ENCODE data around the gene TPH1.

TPH1 gene

GRCh38 chr11:18046116-18046777 is at the start of gene TPH1:
Gene TPH1, minus strand, starts transcription at chr11:18046269. Its CDS starts 5,507 bp downstream, at chr11:18040762.
- no peak for DNase-seq

DNA sequence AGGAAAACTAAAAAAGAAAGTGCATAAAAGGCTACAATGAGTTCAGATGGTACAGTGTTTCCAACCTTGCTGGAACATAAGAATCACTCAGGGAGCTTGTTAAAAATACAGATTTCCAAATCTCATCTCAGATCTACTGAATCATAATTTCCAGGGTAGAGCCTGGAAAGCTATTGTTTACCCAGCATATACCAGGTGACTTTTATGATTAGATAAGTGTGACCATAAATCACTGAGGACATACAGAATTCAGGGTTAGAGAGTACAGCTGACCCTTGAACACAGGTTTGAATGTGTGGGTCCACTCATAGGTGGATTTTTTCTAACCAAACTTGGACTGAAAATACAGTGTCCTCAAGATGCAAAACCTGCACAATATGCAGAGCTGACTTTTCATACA is 47.9 kb upstream of the TPH1 start:
- DNase-seq, result no peak

DNA sequence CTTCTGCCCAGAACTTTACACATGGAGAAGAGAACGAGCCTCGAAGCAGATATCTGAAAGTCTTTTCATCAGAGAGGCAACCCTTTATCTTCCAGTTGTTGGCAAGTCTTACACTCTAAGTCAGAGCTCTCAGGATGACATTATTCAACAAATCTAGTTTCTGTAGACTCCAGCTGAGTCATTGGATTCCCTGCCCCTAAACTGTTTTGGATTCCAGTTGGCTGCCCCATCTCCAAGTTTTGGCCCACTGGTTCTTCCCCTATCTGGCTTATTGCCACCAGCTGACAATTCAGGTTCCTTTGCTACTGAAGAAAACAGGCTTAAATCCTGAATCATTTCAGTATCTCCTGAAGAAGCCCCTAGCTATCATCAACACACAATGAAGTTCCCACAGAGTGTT is 45.7 kb upstream of the TPH1 start:
- DNase-seq, result no peak

DNA sequence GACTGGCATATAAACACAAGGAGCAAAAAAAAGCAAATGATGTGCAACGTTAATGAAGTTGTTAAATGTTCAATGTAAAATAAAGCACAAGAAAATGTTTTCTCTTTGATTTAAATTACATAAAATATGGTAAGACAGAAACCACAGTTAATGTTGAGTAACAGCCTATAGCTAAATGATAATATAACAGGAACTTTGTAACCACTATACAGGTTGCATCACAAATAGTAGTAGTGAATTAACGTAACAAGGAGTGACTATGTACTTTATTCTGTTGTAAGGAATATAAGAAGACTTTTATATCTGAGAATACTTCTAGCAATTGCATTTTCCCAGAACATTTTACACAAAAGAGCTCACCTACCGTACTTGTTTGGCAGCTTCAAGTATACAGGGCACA is 42.9 kb upstream of the TPH1 start:
- peak; percentile 46 for DNase-seq

GRCh38 chr11:18088366-18088765 is 42.3 kb upstream of the TPH1 start:
- DNase-seq, result no peak

DNA sequence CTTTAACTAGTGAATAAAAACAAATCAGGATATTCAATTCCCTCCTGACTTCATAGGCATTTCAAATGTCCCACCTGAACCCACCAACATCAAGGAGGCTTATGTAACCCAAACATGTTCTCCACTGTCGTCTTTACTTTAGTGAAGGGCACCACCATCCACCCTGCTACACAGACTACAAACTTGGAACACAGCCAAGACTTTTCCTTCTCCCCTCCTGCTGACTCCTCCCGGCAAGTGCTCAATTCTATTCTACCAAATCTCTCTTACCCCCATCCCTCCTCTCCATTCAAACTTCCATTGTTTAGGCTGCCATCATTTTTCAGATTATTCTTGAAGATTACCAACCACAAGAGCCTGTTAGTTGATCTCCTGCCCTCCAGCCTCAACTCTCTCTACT is 35.5 kb upstream of the TPH1 start:
- DNase-seq, result no peak

- no peak for DNase-seq
These were observed 34.4 kb upstream of the TPH1 start for GRCh38 chr11:18080451-18080850.

DNA sequence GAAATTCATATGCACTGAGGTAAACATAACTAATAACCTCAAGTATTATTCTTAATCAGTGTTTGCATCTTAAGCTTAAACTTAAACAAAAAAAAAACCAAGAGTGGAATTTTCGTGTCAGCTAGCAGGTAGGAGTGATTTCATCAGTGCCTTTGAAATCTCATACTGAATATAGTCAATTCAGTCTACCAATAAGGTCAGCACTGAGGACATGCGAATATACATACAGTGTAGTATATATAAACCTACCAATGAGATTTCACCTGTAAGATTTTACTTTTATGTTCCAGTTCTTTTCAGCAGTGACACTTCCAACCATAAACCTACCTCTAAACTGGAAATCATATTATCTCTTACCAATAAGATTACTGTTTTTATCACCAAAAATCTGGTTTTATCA is 32.8 kb upstream of the TPH1 start:
- no peak for DNase-seq

- no peak for DNase-seq
These were observed 29.4 kb upstream of the TPH1 start for GRCh38 chr11:18075444-18075843.

DNA sequence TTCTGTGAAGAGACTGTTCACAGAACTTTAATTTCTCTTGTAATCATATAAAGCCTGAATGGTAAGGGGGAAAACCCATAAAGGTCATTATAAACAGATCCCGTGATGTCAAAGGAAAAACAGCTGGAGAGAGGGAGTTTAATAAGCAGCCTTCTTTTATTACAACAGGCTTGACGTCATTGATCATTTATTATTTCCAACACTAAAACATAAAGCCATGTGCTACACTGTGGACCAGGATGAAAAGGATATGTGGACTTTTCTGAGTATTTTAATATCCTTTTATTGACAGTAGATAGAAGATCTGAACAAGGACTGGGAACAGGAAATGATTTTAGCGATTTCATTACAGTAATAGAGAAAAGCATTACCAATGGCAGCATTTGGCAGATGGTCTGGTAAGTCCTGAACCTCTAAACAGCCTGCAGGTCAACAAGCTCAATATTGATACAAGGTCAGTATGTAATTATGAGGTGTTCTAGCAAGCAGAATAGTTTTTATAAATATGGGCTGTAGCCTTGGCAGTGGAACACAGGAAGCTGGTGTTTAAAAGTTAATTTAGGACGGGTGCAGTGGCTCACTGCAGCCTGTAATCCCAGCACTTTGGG is 25.1 kb upstream of the TPH1 start:
- DNase-seq, result no peak

DNA sequence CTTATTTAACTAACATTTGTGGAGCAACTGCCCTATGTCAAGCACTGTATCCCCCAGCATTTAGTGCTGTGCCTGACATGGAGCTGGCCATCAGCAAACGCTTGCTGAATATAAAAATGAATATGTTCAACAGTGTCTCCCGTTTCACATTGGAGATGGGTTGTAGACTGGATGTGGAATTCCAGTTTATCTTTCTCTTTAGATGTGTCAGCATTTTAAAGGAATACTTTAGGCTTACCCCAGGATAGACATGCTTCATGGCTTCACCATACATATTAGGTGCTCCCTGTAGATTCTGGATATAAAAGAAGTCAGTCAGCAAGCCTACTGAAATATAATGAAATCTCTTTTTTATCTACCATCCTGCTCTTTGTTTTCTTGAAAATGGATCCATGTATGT is 21.3 kb upstream of the TPH1 start:
- no peak for DNase-seq

DNA sequence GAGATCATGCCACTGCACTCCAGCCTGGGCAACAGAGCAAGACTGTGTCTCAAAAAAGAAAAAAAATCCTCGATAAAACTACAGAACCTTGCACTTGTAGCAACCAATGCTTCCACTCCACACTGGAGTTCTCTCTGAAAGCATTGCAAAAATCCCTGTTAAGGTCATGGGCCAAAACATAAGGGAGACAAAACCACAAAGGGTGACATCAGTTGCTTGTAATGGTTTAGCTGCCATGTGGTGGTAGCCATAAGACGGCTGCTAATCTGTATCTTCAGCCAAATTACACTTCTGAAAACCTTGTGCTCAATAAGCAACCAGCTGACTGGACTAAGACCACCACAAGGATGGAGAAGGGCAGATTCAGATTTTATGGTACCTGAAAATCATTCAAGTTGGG is 20.6 kb upstream of the TPH1 start:
- DNase-seq, result peak; percentile 48

DNA sequence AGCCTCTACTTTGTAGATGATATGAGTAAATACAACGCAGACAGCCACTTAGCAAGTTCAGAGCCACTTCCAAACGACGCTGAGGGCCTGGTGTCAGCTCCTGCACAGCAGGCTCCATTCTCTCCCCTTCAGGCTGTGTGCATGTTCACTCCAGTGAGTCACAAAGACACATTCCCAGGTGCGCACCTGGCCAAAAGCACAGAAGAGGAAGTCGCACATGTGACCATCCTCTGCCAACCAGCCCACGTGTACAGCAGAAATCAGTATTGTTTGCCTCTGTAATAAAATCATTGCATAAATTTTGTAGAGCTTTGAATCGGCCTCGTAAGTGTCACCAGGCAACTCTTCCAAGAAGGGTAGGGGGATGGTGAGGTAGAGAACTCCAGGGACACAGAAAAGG is 19.5 kb upstream of the TPH1 start:
- DNase-seq, result no peak

DNA sequence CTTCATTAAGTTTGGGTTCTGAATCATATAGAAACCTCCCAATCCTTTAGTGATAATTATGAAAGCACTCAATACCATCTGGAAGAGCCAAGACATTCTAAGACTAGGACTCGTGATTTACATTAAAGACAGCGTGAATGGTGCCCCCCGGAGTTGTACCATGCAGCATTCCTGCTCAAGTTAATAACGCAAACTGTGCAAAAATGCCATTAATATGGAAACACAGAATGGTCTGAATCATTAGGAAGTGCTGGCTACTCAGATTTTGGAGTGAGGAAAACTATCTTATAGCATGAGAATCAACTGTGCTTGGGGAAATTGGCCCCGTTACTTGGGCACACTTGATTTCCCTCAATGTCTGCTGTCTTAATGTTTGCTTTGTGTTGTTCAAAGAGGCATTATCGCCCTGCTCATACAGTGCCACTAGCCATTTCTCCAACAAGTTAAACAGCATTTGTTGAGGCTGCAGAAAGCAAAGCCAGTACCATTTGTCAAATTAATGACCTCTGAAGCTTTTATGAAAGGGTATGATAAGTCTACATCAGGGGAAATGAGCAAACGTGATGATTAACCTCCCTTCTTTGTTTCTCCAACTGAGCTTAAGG is 18.5 kb upstream of the TPH1 start:
- no peak for DNase-seq

- peak; percentile 4 for DNase-seq
These were observed 17.9 kb upstream of the TPH1 start for GRCh38 chr11:18063862-18064434.

DNA sequence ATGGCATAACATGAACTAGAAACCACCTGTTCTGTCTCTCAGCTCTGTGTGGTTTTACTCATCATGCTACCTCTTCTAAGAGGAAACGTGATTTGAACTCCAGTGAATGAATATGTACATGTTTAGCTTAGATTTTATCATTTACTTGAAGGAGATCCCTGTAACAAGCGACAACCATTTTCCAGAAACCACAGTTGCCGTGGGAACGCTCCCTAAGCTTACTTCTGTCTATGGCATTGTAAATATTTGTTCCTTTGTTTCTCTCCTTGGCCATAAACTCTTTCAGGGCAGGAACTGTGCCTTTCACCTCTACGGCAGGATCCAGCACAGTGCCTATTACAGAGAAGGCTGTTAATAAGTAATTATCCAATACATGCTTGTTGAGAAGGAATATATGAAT is 17.1 kb upstream of the TPH1 start:
- DNase-seq, result no peak

DNA sequence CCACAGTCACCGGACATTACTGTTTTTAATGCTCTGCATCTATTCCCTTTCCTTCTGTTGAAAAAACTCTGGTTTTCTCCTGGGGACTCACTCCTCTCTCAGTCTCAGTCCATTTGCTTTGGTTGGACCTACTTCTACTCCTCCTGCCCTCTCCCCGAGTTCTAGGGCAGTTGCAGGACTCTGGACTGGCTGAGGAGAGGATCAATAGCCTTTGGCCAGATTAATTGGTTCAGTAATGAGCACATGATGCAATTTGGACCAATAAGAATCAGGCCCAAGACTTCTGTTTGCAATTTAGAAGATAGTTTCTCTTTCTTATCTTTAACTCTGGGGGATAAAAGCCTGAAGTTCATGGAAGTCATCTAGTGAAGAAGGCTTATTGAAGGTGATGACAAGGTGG is 15.3 kb upstream of the TPH1 start:
- DNase-seq, result no peak

- DNase-seq, result no peak
These were observed 10.6 kb upstream of the TPH1 start for GRCh38 chr11:18056561-18057181.

- DNase-seq, result no peak
These were observed 8.5 kb upstream of the TPH1 start for GRCh38 chr11:18054511-18055103.

DNA sequence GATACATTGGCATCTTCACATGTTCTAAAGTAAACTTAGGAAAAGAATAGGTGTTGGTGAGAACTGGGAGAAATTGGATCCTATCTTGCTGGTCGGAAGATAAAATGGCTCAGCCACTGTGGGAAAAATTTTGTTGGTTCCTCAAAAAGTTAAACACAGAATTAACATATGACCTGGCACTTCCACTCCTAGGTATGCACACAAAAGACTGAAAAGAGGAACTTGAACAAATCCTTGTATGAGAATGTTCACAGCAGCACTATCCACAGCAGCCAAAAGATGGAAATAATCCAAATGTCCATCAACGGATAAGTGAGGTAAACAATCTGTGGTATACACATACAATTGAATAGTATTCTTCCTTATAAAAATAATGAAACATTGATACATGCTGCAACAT is 4.8 kb upstream of the TPH1 start:
- no peak for DNase-seq

DNA sequence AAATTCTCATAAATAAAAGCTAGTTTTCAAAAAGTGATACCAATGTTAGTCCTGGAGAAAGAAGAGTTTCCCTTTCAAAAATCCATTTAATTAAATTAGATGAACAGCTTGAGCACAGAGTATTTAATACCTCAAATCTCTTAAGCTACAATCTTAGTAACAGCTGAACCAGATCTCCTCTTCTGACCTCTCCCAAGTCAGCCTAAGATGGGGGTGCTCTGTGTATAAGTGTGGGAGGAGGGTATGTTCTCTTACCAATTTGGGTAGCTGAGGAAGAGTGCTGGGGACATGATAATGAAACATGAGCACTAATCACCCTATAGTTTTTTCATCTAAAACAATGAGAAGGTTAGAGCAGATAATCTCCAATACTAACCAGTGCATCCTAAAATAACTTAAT is 9.6 kb downstream of the TPH1 start:
- no peak for DNase-seq

DNA sequence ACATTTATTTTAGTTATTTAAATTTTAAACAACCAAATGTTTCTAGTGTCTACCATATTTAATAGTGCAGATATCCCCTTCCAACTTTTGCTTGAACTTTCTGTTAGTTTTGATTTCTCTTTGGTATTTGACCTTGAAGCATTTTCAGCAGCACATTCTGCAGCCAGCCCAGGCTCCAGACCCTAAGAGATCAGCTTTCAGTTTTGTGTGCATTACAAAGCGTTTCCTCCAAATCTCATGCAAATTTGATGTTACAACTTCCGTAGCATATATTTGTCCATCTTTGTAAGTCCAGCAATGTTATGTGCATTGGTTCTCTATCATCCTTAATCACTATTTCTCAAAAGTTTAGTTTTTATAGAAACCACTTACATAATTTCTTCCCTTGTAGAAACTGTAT is 18.6 kb downstream of the TPH1 start:
- DNase-seq, result no peak

DNA sequence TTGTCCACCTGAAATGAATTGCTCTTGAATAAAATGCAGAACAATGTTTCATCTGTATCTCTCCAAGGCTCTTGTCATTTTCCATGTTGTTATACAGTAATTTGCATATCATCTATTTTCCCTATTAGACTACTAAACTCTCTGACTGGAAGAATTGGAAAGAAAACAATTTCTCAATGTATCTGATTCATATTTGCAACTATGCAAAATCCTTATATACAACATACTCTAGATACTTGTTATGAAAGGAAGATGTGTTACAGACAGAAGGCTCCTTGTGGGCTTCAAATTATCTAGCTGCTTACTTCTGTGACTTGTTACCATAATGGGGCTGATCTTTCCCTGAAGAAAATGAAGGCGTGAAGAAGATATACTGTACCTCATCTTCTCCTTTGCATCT is 23.6 kb downstream of the TPH1 start:
- DNase-seq, result no peak

DNA sequence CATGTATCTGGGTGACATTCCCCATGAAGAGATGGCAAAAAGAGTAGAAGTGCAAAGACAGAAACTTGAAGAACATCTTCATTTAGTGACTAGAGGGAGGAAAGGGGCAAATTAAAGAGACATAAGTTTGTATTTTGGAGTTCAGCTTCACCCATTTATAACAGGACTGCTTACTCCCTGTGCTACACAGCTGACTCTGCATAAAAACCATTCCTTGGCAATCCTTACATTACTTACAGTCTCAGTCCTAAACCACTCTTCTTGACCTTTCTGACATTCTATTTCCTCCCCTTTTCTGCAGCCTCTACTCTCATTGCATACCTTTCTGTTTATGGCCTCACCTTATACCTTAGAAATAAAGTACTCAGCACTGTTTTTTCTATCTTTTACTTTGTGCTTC is 26.4 kb downstream of the TPH1 start:
- DNase-seq, result no peak

Data from MV-4-11 (cell line).